Esophagus mucosa (tissue), 1 donor: ENCODE results near the gene JAK3. TPM values are rescaled to one million over a fixed set of nuclear protein-coding genes. Genes with fewer than 3 reads are reported as not detected.

Source experiments
- ATAC-seq: fragments of 200-7000 bp; cut with Tn5 transposase; one replicate; pipeline ENCODE4 v1.9.1; 2020
- total RNA-seq: library from RNA; stranded (reverse); gene quantifications from one replicate; pipeline ENCODE4 v1.2.4, GENCODE V29; 2023
- donor health status: DM: yes; HTN: yes; CAD: no.

The JAK3 gene
- total RNA-seq, 1 donor from 2014 or later, result 2.0 TPM

DNA sequence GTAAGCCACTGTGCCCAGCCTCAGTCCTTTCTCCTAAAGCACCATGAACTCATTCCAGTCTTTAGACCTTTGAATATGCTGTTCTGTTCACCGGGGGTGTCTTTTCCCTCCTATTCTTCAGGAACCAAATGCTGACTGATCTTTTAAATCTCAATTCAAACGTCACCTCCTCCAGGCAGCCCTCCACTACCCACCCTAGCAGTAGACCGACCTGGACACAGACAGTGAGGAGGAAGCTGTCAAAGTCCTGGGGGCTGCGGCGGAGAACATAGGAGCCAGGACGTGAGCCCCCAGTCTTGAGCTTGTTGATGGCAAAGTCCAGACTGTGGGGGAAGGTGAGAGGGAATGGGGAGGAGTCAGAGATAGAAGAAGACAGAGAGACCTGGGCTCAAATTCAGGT is 7.8 kb downstream of the JAK3 start:
- ATAC-seq, result no peak

DNA sequence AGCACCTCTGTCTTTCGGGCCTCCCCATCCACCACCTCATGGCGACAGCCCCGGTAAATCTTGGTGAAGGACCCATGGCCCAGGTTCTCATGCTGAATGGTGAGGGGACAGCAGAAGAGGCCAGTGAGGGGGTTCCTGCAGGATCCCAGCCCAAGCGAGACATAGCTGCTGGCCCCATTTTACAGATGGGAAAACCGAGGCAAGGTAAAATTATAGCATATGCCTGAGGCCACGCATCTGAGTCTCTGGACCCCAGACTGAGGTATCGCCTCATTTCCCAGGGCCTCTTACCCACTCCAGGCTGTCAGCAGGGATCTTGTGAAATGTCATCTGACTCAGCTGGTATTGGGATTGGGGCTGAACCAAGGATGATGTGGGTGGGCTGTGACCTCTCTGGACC is 9.8 kb downstream of the JAK3 start:
- ATAC-seq, result no peak

DNA sequence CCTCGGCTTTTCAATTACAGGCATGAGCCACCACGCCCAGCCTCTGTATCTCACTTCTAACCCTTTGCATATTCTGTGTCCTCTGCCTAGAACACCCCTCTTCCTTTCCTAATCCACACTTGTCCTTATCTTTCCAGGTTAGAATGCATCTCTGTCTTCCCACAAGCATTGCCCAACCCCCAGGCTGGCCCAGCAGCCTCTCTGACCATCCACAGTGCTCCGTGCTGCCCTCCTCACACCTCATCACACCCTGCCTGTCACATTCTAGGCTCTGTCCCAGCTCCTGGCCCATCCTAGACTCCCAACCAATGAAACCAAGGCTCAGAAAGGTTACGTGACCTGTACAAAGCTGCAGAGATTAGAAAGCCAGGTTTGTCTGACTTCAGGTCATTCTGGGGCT is 11.3 kb downstream of the JAK3 start:
- no peak for ATAC-seq

DNA sequence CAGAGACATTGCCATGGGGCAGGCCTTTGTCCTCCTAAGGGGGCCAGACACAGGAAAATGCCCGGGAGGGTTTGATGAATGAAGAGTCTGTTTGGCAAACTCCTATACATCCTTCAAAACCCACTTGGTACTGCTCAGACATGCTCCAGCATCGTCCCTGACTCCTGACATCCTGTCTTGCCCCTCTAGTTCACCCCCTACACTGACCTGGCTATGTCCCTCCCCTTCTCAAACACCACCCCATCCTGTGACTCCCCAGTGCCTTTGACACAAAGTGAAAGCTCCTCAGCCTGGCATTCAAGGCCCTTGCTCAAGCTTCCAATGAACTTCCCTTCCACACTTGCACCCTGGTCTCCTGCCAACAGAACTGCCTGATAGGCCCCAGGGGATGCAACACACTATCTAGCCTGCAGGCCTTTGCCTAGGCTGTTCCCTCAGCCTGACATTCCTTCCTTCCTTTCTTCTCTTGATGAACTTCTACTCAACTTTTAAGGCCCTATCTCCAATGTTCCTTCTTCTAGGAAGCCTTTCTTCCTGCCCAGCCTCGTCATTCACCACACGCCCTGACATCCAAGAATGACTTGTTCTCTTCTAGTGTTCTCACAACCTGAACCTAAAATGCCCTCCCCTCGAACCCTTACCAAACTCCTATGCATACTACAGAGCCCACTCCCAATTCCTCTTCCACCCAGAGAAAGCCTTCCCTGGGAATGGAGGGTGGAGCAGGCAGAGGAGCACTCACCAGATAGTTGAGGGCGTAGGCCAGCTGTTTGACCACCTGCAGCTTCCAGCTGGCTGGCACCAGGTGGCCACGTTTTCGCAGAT is 12.4 kb downstream of the JAK3 start:
- ATAC-seq, result no peak

DNA sequence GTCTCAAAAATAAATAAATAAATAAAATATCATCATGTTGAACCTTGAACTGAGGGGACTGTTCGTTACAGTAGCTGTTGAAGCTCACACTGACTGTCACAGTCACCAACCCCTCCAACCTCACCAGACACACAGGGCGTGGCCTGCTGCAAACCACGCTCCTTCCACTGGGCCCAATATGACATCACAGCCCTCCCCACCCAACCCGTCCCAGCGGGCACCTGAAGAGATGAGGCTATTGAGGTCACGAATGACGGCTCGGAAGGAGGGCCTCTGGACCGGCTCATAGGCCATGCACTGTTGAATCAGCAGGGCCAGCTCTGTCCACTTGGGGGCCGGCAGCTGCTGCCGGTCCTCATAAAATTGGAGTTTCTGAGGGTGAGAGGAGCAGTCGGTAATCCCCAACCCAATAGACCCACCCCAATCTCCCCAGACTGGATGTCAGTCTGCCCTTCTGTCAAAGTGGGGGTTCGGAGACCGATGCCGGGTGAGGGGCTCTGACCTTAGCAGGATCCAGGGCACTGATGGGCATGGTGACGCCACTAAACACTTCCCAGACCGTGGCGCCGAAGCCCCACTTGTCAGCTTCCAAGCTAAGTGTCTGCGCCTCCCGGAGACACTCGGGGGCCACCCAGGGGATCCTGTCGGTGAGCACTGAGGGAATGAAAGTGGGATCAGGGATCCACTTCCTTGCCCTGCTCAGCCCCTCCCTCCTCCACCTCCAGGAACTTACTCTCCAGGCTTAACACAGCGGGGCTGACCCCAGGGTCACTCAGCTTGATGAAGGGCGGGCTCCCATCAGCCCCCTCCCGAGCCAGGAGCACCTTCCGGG is 13.2 kb downstream of the JAK3 start:
- no peak for ATAC-seq

DNA sequence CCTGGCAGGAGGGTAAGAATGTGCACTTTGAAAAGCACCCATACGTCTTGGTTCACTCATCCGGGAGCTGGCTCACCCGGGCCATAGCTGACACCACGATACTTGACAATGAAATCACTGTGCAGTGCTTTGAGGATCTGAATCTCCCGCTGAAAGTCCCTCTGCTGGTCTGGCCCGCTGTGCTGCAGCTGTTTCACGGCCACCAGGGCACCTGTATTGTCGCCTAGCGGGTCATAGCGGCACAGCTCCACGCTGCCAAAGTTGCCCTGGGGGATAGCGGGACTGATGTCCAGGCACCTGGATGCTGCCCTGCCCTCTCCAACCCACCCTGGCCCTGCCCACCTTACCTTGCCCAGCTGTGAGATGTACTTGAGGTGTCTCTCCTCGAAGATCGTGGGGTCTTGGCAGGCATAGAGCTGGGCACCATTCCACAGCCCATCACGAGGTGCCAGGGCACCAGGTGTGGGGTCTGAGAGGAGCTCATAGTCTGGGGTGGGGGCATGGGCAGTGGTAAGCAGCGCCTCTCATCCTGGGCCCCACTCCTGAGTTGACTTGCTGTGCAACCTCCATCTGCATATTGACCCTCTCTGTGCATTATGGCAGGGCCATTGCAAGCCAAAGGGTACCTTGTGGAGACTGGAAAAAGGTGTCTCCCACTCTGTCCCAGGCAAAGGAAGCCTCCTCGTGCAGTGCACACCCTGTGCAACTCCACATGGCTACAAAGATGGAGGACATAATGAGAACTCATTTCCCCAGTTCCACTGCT is 15.2 kb downstream of the JAK3 start:
- no peak for ATAC-seq

DNA sequence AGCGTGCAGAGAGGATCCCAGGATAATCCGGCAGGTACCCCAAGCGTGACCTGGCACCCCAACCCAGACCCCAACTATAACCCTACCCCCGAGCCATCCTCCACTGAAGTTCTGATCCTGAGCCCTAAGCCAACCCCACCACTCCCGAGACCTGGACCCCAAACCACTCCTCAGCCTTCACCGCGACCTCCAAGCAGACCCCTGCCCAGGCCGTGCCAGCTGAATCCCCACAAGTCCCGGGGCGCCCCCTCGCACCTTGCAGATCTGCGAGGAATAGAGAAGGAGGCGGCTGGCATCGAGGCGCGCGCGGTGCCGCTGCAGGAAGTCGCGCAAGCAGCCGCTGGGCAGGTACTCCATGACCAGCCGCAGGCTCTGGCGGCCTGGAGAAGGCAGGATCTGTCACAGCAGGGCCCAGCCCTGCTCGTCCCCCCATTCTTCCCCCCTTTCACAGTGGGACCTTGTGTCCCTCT is 16.3 kb downstream of the JAK3 start:
- peak; percentile 12 for ATAC-seq

DNA sequence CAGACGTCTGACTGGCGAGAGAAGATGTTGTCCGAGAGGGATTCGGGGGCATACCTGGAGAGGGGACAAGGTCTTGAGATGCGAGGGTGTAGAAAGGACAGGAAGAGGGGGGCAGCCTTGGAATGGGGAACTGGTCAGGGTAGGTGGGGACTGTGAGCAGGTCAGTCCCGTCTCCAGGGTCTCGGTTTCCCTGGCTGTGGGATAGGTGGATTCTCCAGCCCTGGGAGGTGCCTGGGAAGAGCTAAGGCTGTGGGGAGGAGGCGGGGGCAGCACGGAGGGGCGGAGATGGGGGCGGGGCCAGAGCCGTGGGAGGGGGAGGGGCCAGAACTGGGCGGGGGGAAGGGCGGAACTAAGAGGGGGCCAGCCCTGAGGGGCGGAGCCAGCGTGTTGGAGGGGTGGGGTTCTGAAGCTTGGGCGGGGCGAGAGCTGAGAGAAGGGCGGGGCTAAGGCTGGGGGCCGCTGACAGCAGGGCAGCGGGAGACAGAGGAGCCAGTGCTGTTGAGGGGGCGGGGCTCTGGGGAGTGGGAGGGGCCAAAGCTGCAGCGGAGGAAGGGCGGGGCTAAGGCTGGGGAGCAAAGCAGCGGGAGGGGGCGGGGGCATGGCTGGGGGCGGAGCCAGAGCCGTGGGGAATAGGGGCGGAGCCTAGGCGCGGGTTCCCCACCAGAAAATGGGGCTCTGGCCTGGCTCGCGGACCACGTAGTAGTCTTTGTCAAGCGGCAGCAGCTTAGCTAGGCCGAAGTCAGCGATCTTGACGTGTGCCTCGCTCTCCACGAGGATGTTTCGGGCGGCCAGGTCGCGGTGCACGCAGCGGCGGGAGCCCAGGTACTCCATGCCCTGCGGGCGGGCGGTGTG is 17.0 kb downstream of the JAK3 start:
- ATAC-seq, result peak; percentile 86

DNA sequence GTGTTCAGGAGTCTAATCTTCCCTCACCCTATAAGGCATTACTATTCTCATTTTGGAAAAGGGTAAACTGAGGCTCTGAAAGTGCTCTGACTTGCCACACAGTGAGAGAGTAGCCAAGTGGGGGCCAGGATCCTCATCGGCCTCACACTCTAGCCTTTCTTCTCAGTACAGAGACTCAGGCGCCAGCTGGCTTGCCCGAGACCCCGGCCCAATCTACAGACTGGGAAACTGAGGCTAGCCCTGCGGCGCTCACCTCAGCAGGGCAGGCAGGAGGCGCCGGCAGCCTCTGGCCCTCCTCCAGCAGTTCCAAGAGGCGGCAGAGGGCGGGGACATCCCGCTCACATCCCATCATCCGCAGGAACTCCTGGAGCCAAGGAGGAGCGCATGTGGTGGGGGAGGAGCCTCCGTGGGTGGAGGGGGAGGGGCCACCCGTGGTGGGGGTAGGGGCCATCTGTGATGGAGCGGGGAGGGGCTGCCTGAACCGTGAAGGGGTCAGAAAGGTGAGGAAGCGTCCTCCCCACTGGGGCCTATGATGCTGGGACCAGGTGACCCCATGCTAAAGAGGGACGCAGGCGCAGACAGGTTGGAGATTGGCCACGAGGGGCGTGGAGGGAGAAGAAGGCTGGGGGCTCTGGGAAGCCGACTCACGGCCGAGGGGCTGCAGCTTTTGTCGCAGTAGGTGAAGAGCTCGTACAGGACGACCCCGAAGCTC is 17.8 kb downstream of the JAK3 start:
- ATAC-seq, result no peak

DNA sequence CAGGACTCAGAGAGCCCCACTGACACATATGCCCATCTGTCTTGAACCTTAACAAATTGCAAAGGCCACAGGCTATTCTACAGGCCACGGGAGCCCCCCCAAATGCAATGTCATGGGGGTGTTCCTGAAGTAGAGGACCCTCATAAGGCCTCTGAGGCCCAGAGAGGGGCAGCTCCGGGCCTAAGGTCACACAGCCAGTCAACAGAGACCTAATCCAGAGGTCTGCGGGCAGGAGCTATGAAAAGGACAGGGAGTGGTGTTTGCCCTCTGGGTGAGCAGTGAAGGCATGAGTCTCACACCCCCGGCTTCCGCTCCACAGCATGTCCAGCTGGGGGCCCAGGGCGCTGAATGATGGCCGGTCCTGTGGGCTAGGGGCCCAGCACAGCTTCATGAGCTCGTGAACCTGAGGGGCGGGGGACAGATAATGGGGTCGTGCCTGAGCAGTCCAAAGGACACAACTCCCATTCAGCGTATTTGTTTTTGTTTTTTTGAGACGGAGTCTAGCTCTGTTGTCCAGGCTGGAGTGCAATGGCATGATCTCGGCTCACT is 21.2 kb downstream of the JAK3 start:
- ATAC-seq, result no peak

DNA sequence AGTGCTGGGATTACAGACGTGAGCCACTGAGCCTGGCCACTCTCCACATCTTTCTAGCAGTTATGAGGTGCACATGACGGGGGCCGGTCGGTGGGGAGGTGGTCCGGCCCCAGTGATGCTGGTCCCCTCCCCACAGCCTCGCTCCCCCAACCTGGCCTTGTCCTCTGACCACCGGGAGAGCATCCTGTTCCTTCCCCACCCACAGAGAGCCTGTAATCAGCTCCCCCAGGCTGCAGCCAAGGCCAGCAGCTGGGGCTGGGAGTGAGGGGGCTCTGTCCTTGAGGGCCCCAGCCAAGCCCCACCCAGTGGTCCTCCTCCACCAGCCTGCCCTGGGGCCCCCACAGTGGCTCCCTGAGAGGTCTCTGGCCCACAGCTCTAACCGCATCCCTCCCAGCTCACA is 23.4 kb downstream of the JAK3 start:
- ATAC-seq, result peak; percentile 17

DNA sequence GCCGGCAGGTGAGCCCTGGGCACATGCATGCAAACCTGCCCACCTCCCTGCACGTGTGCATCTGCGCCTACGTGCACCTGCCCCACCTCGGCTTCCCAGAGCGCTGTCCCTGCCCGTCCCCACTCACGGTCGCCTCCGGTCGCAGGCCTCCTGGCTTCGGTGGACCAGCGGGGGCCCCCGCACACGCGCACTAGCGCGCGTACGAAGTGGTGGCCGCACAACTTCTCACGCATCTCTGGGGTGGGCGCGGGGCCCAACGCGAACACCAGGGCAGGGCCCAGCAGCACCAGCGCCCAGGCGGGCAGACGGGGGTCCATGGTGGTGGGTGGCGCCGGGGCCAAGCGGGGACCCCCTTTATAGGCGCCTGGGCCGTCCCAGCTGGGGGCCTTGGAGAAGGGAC is 26.6 kb downstream of the JAK3 start, which contains the start of gene INSL3:
Gene INSL3 (minus strand): TSS at position 330 of the 400 bp plus-strand sequence. CDS start 13 bp downstream, at position 317.
- ATAC-seq, result peak; percentile 24

DNA sequence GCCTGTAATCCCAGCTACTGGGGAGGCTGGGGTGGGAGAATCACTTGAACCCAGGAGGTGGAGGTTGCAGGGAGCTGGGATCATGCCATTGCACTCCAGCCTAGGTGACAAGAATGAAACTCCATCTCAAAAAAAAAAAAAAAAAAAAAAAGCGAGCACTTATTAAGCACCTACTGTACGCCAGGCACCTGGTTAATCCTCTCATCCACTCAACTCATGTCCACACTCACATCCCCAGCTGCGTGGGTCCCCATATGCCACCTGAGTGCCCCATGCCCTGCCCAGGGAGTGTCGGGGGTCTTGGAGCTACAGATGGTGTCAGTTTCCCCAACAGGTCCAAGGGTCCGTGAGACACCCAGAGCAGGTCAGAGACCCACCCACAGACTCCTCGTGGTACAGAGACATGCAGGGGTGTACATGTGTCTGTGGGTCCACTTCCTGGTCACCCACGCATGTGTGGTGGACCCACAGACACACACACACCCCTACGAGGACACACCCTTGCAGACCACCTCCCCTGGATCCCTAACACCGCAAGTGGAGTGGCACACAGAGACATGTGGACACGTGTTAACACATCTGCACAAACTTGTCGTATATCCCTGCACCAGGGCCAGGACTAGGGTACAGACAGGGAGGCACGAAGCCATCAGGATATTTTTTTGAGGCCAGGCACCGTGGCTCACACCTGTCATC is 30.0 kb downstream of the JAK3 start:
- ATAC-seq, result peak; percentile 50

DNA sequence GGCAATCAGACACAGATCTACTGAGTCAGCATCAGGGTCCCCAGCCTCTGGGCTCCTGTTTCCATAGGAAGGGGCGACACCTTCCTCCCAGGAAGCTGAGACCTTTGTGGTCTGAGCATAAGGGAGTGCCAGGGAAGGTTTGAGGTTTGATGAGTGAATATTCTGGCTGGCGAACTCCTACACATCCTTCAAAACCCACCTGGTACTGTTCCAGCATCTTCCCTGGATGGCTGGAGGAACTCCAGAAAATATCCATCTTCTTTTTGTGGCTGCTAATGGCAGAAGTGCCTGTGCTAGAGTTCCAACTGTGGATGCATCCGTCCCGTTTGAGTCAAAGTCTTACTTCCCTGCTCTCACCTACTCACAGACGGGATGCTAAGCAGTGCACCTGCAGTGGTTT is 35.7 kb downstream of the JAK3 start:
- ATAC-seq, result no peak

DNA sequence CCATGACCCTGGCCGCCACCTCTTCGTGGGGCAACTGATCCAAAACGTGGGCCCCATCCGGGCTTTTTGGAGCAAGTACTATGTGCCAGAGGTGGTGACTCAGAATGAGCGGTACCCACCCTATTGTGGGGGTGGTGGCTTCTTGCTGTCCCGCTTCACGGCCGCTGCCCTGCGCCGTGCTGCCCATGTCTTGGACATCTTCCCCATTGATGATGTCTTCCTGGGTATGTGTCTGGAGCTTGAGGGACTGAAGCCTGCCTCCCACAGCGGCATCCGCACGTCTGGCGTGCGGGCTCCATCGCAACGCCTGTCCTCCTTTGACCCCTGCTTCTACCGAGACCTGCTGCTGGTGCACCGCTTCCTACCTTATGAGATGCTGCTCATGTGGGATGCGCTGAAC is 36.1 kb downstream of the JAK3 start:
- no peak for ATAC-seq

DNA sequence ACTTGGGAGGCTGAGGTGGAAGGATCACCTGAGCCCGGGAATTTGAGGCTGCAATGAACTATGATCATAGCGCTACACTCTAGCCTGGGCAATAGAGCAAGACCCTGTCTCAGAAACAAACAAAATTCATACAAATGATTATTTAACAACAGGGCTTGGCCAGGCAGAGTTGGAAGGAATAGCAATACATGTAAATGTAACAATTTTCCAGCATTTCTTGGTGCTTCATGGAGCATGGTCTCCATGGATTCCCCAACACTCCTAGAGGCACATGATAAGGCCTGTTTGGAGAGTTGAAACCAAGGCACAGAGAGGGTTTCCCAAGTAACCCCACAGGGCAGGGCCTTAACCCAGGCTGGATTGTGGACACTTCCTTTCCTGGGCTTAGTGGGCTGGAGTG is 36.7 kb downstream of the JAK3 start:
- no peak for ATAC-seq

DNA sequence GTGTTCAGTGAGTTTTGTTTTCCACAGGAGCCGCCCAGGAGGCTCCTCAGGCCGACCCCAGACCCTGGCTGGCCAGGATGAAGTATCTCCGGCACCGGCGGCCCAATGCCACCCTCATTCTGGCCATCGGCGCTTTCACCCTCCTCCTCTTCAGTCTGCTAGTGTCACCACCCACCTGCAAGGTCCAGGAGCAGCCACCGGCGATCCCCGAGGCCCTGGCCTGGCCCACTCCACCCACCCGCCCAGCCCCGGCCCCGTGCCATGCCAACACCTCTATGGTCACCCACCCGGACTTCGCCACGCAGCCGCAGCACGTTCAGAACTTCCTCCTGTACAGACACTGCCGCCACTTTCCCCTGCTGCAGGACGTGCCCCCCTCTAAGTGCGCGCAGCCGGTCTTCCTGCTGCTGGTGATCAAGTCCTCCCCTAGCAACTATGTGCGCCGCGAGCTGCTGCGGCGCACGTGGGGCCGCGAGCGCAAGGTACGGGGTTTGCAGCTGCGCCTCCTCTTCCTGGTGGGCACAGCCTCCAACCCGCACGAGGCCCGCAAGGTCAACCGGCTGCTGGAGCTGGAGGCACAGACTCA is 40.0 kb downstream of the JAK3 start:
- peak; percentile 8 for ATAC-seq

DNA sequence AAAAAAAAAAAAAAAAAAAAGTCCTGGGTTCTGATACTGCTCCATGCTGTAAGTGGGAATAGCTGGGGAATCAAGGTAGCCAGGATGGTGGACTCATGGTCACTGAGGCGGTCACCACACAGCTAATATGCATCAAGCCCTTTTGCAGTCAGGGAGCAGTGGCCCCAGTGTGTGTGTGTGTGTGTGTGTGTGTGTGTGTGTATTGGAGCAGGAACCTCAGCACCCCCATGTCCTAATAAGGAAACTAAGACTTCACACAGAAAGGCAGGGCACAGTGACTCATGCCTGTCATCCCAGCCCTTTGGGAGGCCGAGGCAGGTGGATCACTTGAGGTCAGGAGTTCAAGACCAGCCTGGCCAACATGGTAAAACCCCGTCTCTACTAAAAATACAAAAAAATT is 40.8 kb downstream of the JAK3 start:
- peak; percentile 47 for ATAC-seq

DNA sequence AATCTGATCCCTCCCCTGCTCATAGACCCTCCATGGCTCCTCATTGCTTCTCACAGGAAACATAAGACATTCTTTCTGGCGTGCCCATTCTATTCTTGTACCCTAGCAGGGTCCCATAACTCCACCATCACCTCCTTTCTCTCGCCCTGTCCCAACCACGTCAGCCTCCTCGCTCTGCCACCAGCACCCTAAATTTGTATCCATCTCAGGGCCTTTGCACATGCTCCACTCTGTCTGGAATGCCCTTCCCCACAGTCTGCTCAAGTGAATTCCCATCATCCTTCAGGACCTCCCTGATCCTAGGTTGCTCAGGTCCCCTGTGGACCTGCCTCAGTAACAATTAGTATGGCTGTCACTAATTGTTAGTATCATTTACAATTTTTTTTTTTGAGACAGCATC is 42.4 kb downstream of the JAK3 start:
- ATAC-seq, result no peak
